Fibroblast of lung (primary cell): Measurements from ENCODE around the gene RNF150. TPM values are rescaled to one million over a fixed set of nuclear protein-coding genes. Genes with fewer than 3 reads are reported as not detected.

Experiments
- DNase-seq, 2 donors: peaks; one replicate each; pipeline versions ENCODE4 v3.0.0 to v3.0.0-alpha.2; 2010; ENCODE audit warnings: low read depth in 2 of 2
- H2AFZ ChIP-seq: 2 replicates; pipeline ENCODE4 v1.5.1; 2012; ENCODE audit warnings: low read length, control low read depth, inconsistent platforms
- H3K27ac ChIP-seq: 2 replicates; pipeline ENCODE4 v1.5.1; 2011; ENCODE audit warnings: low read length, control low read depth; ENCODE audit not compliant: insufficient read depth
- H3K27me3 ChIP-seq: 2 replicates; pipeline ENCODE4 v1.5.1; 2011; ENCODE audit warnings: mild to moderate bottlenecking, low read length; ENCODE audit not compliant: control insufficient read depth, insufficient read depth
- H3K36me3 ChIP-seq: 2 replicates; pipeline ENCODE4 v1.5.1; 2011; ENCODE audit warnings: low read length; ENCODE audit not compliant: control insufficient read depth, insufficient read depth
- H3K4me1 ChIP-seq: 2 replicates; pipeline ENCODE4 v1.5.1; 2011; ENCODE audit warnings: low read length; ENCODE audit not compliant: control insufficient read depth, insufficient read depth; ENCODE audit errors: extremely low read depth
- H3K4me2 ChIP-seq: 2 replicates; pipeline ENCODE4 v1.5.1; 2011; ENCODE audit warnings: low read length, control low read depth; ENCODE audit not compliant: insufficient read depth; ENCODE audit errors: extremely low read depth
- H3K4me3 ChIP-seq, 4 experiments: fragments of 200-600 bp in 1 of 4; sonication (generic) in 1 of 4; replicated peaks in 1 of 4; 2 replicates each; pipeline ENCODE4 v1.5.1; 2011 to 2016; ENCODE audit warnings: low read length in 4 of 4, low read depth in 3 of 4, mild to moderate bottlenecking in 3 of 4, control low read depth in 2 of 4, inconsistent platforms in 1 of 4, mixed read lengths in 1 of 4; ENCODE audit not compliant: insufficient read depth in 1 of 4; ENCODE audit errors: control extremely low read depth in 1 of 4
- H3K79me2 ChIP-seq: 2 replicates; pipeline ENCODE4 v1.5.1; 2012; ENCODE audit warnings: mild to moderate bottlenecking, low read length, inconsistent platforms; ENCODE audit not compliant: control insufficient read depth, insufficient read depth
- H3K9ac ChIP-seq: 2 replicates; pipeline ENCODE4 v1.5.1; 2011; ENCODE audit warnings: mild to moderate bottlenecking, low read length, control low read depth; ENCODE audit not compliant: insufficient read depth
- H3K9me3 ChIP-seq: 2 replicates; pipeline ENCODE4 v1.5.1; 2012; ENCODE audit warnings: low read depth, low read length; ENCODE audit not compliant: control insufficient read depth, insufficient read depth
- H4K20me1 ChIP-seq: 2 replicates; pipeline ENCODE4 v1.5.1; 2011; ENCODE audit warnings: low read length; ENCODE audit not compliant: control insufficient read depth, insufficient read depth; ENCODE audit errors: extremely low read depth
- CTCF ChIP-seq, 2 donors: IDR thresholded peaks in 1 of 2; conservative IDR thresholded peaks in 1 of 2; 1 replicate in 1 of 2; 2 replicates in 1 of 2; pipeline ENCODE4 v1.5.1; 2011 to 2012; ENCODE audit warnings: low read length in 2 of 2, control low read depth in 1 of 2, inconsistent platforms in 1 of 2, low read depth in 1 of 2, mild to moderate bottlenecking in 1 of 2
- EZH2 ChIP-seq: IDR thresholded peaks from 2 replicates; pipeline ENCODE4 v1.5.1; 2012; ENCODE audit warnings: low read length, control low read depth, mild to moderate bottlenecking; ENCODE audit errors: missing control alignments
- polyA plus RNA-seq, 2 donors: library from polyadenylated mRNA; depleted of rRNA in 1 of 2; stranded (reverse) in 1 of 2; unstranded in 1 of 2; fragments of >200 nt; gene quantifications; 2 replicates each; pipeline ENCODE4 v1.2.1, GENCODE V29; 2011 to 2012; ENCODE audit warnings: missing spikeins in 1 of 2
- total RNA-seq: library from RNA; depleted of rRNA; stranded (reverse); fragments of >200 nt; gene quantifications from 2 replicates; pipeline ENCODE4 v1.2.1, GENCODE V29; 2014

Gene RNF150
- total and polyA plus RNA-seq, 2 donors (not counting 1 experiment from before 2014, with no cell fraction given), result 0.66 to 5.6 TPM

GRCh38 chr4:141179474-141180373, 46.5 kb upstream of the RNF150 start:
- Histone ChIP-seq H3K79me2 (no peaks in the 10 kb centered on the region), H3K4me1 (no peaks in the 10 kb centered on the region), H3K27me3 (no peaks in the 10 kb centered on the region), H3K9me3 (no peaks in the 10 kb centered on the region), H3K4me3 (no peak overlapping the region), H3K36me3 (no peaks in the 10 kb centered on the region), H3K27ac (no peak overlapping the region), H3K4me2 (no peak overlapping the region), H3K9ac (no peak overlapping the region), H4K20me1 (no peaks in the 10 kb centered on the region), H2AFZ (no peak overlapping the region)
- DNase-seq, result peak in 1 of 2 donors; percentile 62
- TF ChIP-seq CTCF (conservative IDR thresholded peaks at IDR 0.05 in 1 of 2, IDR thresholded peaks at IDR 0.05 in 1 of 2; ENCODE audit: low read depth in 1 of 2, low read length in 2 of 2) (no peak), EZH2 (no peak)

DNA sequence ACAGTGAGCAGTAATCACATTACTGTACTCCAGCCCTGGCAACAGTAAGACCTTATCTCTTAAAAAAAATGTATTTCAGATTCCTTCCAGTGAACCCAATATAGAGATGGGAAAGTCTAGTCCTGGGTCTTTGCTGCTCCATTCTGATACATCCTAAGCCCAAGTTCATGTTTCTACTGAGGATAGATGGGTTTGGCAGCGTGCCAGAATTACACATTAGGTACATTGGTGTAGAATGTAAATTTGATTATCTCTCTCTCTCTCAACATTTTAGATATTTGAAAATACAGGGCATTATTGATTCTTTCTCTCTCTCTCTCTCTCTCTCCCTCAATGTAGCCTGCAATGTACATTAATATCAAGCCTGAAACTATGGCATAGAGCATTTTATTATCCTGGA, 43.9 kb upstream of the RNF150 start:
- Histone ChIP-seq H3K27ac (no peak overlapping the region), H2AFZ (no peak overlapping the region), H3K27me3 (no peaks in the 10 kb centered on the region), H3K9ac (no peak overlapping the region), H3K4me1 (no peaks in the 10 kb centered on the region), H3K4me3 (no peak overlapping the region), H3K9me3 (no peaks in the 10 kb centered on the region), H3K79me2 (no peaks in the 10 kb centered on the region), H4K20me1 (no peaks in the 10 kb centered on the region), H3K4me2 (no peak overlapping the region), H3K36me3 (no peaks in the 10 kb centered on the region)
- no peak for DNase-seq
- TF ChIP-seq EZH2 (no peak), CTCF (conservative IDR thresholded peaks at IDR 0.05 in 1 of 2, IDR thresholded peaks at IDR 0.05 in 1 of 2; ENCODE audit: low read depth in 1 of 2, low read length in 2 of 2) (no peak)

- Histone ChIP-seq H3K4me1 (no peaks in the 10 kb centered on the region), H3K27ac (no peak overlapping the region), H2AFZ (no peak overlapping the region), H3K79me2 (no peaks in the 10 kb centered on the region), H3K4me3 (no peak overlapping the region), H4K20me1 (no peaks in the 10 kb centered on the region), H3K36me3 (no peaks in the 10 kb centered on the region), H3K4me2 (no peak overlapping the region), H3K27me3 (no peaks in the 10 kb centered on the region), H3K9ac (no peak overlapping the region), H3K9me3 (no peaks in the 10 kb centered on the region)
- no peak for DNase-seq
- TF ChIP-seq CTCF (conservative IDR thresholded peaks at IDR 0.05 in 1 of 2, IDR thresholded peaks at IDR 0.05 in 1 of 2; ENCODE audit: low read depth in 1 of 2, low read length in 2 of 2) (no peak), EZH2 (no peak)
Observed at GRCh38 chr4:141174457-141174856, 41.2 kb upstream of the RNF150 start.
